NCI-H1092 (cell line): ENCODE data around the gene PSKH1.

Experiments used
- DNase-seq: peaks from one replicate; lab custom pipeline; 2025; lab: John Stamatoyannopoulos, UW

PSKH1 gene

DNA sequence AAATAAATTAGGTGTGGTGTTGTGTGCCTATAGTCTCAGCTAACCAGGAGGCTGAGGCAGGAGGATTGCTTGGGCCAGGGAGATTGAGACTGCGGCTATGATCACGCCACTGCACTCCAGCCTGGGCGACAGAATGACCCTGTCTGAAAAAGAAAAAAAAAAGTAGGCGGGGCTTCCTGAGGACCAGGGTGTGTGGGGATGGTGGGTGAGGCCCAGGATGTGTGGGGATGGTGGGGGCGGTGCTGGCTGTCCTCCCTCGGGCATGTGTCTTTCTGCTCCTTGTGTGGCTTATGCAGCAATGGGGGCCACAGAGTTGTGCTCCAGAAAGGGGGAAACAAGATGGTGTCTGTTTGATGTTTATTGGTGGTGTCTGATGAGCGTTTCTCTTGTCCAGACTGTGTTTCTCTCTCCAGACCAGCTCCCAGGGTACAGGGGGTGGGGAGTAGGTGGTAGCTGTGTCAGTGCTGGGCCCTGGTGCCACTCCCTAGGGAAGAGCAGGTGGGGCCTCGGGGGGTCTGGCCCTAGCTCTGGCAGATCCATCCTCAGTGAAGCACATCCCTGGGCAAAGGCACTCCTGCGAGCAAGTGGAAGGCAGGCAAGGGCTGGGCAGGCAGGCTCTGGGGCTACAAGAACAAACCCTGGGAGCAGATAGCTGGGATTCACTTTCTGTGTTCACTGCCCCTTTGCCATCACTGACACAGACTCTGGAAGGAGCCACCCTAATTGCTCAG lies 48.6 kb downstream of the PSKH1 start:
- DNase-seq = no peak

DNA sequence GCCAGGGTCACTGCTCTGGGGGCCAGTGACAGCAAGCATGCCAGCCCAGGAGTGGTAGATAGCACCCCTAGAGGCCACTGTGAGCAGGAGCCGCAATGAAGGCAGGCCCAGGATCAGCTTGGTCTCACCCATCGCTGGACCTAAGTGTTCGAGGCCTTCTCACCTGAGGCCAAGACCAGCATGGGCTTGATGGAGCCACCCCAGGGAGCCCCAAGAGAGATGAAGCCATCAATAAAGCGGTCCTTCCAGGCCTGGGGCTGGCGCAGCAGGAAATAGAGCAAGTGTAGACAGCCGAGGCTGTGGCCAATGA lies 49.1 kb downstream of the PSKH1 start:
- no peak for DNase-seq

DNA sequence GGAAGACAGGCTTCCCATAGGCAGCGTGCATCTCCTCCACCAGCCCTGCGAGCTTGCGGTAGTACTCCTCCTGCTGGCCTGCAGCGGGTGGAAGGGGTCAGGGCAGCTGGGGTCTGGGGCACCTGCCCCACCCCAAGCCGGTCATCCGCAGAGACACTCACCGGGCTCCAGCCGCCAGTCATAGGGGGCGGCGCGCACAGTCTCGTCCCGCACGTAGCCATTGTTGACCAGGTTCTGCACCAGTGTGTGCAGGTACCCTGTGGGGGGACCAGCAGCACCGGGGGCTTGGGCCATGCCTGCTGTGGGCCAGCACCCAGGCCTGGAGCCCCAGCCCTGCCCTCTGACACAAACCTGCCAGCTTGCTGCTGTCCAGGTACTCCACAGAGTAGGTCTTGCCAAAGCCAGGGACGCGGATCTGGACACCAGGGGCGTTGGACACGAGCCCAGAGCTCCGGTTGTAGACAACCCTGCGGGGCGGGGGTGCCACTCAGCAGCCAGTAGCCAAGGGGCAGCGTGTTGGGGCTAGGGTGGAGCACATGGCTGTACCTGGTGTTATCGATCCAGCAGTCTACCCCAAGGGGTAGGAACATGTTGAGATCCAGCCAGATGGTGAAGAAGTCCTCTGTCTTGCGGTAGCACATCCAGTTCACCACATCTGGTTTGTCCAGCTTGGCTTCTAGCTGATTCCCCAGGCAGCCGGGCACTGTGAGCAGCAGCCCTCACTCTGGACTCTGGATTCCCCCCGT lies 49.6 kb downstream of the PSKH1 start:
- DNase-seq = no peak

DNA sequence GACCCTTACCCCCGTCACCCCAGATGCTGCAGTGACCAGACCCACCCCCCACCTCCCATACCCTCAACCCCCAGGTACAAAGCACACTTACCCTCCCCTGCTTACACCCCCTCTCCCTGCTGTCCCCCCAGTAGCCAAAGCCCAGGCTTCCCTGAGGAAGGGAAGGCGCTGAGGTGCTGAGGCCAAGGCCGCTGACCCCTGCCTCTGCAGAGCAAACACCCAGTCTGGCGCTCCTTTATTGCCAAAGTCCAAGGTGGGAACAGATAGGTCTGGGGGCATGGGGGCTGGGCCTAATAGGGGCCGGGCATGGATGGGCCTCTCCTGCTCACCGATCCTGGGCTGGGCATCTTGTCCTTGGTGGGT lies 50.2 kb downstream of the PSKH1 start:
- no peak for DNase-seq

DNA sequence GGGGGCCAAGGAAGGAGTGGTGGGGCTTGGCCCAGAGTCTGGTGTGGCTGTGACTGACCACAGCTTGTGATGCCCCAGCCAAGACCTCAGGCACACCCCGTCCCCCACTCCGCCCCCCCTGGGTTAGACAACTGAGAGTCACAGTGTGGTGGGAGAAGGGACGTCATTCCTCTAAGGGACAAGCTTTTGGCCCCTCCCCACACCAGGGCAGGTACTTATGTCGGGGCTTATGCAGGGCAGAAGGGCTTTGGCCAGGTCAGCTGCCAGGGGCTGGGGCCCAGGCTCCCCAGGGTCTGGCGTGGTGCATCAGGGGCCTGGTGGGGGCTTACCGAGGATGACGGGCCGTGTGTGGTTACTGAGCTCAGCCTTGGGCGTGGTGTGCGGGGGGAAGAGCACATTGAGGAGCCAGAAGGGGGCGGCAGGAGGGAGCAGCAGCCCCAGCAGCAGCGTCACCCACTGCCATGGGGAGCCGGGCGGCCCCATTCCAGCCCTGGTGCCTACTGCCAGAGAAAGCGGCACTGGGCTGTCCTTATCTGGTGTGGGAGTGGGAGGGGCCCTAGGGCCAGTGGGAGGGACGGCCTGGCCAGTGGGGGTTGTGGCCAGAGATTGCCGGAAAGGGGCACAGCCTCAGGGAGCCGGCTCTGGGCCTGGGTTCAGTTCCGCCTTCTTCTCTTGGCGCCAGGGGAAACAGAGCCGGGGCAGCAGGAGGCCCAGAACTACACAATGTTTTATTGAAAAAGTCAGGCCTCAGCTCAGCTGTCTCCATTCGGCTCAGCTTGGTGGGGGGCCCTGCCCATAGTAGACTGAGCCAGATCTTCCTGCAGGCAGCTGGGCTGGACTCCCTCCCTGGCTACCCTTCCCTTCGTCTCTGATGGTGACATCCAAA lies 50.8 kb downstream of the PSKH1 start, which contains the start of gene LCAT:
Gene LCAT (minus strand): TSS at position 502 of the 886 bp plus-strand sequence. CDS start 19 bp downstream, at position 483.
- no peak for DNase-seq

DNA sequence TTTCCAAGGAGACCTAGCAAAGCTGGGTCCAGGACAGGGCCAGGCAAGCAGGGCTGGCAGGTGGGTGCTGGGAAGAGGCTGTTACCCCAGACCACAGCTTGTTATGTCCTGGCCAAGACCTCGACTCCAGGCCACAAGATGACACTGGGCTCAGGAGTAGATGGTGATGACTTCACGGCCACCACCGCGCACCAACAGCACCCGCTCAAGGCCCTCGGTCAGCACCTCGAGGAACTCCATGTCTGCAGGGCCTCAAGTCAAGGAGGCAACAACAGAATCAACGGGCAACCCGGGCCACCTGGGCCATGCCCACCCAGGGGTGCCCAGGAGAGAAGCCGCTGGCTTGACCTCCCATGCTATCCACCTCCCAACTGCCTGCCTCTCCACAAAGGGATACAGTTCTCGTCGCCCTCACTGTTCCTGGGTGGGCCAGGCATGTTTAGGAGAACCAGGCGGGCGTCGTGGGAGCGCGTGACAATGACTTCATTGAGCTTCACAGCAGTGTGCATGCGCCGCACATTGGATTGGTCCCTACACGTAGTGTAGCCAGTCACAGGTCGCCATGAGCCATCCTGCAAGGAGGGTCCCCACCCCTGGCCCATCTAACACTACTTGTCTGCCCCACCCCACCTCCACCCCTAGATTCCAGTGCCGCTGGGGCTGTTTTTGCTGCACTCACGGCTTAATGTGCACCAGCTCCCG lies 51.8 kb downstream of the PSKH1 start:
- DNase-seq = no peak

DNA sequence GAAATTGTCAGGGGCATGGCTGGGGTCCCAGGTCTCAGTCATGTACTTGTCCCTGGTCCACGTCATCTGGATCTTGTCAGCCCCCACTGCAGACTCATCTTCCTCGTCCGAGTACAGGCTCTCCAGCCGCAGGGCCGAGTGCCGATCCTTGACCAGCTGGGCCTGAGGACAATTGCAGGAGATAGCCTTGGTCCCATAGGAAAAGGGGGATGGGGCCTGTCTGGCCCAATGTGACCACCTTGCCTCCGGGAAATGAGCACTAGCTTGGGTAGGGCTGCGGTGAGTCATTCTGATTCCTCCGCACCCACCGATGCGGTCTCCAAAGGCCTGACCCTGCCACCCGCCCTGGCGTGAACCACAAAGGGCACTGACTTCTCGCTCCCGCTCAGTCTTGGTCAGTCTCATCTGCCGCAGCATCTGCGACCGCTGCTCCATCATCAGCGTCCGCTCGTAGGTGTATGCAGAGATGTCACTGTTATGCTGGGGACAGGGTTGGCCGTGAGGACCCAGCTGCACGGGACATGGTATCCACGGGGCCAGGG lies 52.4 kb downstream of the PSKH1 start:
- DNase-seq = no peak

DNA sequence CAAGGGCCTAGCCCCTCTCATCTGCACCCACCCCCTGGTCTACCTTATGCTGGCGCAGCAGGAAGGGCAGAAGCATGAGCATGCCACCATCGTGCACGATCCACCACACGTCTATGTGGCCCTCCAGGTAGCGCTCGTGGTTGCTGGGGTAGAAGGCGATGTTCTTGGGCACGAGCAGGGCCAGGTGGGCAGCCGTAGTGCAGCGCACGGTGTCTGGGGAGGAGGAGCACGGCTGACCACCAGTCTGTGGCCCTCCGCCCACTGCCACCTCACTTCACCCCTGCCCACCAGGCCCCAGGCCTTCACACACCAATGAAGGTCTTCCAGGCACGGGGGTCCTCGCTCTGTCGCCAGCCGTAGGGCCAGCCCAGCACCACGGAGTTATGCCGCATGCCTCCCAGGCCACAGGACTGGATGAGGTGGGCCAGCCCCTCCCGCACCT lies 53.1 kb downstream of the PSKH1 start:
- no peak for DNase-seq

DNA sequence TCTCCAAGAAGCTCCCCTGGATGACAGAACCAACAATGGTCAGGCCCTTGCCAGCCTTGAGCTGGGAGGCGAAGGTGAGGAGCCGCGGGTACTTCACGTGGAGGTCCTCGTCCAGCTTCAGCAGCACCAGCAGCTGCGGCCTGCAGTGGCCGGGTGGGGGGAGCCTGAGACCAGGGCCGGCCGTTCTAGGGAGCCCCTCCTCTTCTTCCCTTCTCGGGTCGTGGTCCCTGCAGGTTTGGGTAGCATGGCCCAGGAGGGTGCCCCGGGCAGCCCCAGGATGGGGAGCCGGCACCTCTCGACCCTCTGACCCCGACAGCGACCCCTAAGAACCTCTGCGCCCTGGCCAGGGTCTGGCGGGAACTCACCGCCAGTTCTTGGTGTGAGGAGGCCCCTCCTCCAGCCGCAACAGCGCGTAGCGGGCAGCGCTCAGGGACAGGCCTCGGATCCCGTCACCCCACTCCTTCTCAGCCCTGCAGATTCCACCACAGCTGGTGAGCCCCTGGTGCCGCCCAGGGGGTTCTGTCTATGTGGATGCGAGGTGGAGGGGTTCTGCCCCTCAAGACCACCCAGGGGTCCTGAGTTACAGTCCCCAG lies 54.0 kb downstream of the PSKH1 start:
- DNase-seq = no peak

DNA sequence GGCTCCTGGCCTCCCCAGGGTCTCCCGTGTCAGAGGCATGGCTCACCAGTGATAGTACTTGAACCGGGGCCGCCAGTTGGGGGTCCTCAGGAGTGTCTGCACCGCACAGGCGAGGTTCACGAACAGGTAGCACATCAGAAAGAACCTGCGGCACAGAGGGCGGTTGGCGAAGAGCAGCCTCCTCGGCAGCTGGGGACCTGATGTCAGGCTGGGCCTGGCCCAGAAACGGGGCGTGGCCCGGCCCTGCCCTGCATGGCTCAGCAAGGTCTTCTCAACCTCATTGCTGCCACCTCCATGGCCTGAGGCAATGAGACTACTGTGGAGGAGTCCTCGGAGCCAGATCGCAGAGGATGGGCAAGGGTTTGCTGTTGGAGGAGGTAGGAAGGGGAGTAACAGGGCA lies 55.0 kb downstream of the PSKH1 start:
- DNase-seq = no peak

DNA sequence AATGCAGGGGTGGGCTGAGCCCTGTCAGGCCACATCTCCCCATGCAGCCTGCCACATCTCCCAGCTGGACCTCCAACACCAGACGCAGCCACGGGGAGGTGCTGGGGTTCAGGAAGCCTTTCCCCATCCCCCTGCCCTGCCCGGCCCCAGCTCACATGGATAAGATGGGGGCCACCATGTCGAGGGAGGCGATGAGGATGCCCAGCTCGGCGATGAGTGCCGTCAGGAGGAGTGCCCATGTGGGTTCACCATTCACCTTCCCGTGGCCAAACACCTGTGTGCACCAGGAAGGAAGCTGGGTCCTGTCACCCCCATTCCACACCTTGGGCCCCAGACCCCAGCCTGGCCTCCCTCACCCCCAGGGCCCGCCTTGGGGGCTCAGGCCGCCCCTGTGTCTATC lies 56.6 kb downstream of the PSKH1 start:
- no peak for DNase-seq

DNA sequence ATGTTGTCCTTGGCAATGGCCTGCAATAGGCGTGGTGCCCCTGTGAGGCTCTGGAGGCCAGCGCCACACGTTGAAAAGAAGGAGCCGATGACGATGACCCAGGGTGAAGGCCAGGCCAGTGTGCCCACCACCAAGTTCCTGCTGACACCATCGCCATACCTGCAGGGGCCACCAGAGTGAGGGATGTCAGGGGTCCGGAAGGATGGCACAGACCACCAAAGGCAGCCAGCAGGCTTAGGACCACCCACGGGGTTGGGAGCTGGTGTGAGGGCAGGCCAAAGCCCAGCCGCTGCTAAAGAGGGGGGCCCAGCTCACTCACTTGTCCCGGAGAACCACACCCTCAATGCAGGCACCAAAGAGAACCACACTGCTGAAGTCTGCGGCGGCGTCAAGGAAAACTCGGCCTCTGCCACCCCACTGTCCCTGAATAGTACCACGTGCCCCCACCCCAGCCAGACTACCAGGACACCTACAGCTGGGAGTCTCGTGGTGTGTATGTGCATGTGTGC lies 57.3 kb downstream of the PSKH1 start:
- no peak for DNase-seq

DNA sequence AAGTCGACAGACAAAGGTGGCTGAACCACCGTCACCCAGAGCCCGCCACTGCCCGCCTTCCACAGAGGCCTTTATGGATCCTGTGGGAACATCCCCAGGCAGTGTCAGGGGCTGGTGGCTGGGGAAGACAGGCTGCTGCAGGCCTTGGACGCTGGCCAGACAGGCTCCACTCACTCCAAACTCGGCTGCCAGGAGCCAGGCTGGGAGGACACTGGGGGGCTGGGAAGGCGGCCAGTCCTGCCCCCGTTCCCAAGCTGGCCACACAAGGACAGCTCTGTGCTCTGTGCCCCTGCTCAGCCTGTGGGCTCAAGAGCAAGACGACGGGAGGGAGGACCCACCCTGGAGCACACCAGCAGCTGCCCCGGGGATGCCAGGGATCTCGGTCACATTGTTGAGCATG lies 58.4 kb downstream of the PSKH1 start:
- DNase-seq = peak; percentile 42

DNA sequence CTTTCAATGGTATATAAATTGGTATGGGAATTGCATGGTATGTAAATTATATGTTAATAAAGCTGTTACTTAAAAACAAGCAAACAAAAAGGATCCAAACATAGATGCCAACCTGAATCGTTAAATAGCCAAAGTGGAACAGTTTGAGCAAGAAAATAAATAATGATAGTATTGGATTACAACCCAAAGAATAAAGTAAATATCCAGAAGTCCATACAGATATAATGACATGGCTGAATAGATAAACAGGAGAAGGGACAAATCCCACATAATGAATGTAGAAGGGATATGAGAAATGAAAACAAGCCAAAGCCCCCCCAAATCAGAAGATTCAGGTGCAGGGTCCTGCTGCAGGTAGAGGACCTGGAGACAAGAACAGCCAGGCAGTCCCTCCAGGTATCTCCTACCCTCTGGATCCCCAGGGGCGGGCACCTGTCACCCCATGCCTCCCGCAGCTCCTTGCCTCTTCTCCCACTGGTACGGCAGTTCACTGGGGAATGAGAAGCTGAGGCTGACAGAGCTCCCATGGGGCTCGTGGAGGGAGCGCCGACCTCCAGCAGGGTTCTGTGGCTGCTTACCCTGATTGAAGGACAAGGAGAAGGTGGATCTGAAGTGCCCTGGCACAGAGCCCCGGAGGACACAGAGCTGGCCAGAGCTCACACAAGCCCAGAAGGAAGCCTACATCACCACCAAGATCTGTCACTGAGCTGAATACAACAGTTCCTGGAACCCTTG lies 60.8 kb downstream of the PSKH1 start:
- no peak for DNase-seq

DNA sequence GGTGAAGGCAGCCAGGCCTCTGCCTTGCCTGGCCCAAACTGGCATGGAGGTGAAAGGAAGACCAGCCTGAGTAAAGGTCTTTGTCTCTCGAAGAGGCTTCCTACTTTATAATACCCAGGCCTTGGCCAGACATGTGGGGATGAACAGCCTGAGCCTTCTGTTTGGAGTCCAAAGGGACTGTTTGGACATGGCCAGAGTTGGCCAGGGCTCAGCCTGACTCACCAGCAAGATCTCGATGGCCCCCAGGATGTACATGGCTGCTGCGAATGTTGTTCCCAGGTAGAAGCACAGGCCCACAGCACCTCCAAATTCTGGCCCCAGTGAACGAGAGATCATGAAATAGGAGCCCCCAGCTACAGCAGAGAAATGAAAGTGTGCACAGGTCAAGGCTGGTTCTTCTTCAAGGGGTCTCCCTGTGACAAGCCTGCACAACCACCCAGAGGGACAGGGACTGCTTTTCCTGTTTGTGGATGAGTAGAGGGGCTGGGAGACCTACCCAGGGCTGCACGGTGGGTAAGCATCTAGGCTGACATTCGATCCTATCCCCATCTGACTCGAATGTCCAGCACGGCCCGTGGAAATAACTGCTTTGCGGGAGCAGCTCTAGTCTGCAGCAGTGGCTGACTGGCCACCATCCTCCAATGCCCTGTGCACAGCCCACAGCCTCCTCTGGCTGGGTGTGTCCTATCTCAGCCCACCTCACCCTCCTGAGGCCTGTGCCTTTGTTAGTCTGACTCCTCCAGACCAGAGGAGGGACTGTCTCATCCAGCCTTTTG lies 61.6 kb downstream of the PSKH1 start:
- DNase-seq = no peak

DNA sequence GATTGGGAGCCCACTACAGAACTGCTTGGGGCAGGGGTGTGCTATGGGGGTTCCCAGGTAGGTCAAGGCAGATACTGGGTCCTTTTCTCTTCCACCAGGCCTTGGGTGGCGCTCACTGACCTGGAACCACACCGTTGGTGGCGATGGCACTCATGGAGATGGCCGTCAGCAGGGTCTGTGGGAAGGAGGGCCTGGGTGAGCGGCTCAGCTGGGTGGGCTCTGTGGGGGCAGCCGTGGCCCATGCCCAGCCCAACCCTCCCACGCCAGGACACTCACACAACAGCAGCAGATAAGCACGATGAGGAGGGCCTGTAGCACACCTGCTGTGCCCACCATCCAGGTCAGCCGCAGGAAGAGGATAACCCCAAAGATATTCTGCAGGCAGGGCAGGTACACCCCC lies 64.6 kb downstream of the PSKH1 start:
- no peak for DNase-seq

DNA sequence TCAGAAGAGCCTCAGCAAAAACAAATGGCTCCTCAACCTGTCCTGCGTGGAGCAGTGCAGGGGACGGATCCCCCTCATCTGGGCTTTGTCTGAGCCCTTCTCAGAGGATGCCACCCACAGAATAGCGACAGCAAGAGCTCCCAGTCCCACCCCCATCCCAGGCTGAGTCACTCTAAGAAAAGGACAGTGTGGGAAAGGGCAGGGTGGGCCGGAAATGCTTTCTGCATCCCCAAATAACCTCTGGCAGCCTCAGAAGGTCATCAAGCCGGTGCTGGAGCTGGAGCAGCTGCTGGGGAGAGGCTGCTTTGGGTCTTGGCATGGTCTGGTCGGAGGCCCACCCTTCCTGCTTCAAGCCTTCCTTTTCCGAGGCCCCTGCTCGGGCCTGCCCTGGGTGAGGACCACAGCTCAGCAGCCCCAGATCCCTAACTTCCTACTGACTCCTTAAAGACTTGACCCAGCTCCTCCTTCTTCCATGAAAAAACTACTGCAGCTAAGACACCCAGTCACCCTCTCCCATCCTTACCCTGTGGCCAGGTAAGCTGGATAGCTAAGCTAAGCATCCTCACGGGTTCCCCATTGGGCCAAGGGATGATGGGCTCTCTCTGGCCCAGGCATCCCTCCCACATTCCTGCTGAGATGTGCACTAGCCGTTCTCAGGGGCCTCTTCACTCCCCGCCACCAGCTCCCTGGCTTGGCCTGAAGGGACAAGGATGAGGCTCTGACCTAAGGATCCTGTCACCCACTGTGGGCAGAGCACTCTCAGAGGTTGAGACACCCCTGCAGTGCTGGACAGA lies 66.7 kb downstream of the PSKH1 start:
- no peak for DNase-seq

DNA sequence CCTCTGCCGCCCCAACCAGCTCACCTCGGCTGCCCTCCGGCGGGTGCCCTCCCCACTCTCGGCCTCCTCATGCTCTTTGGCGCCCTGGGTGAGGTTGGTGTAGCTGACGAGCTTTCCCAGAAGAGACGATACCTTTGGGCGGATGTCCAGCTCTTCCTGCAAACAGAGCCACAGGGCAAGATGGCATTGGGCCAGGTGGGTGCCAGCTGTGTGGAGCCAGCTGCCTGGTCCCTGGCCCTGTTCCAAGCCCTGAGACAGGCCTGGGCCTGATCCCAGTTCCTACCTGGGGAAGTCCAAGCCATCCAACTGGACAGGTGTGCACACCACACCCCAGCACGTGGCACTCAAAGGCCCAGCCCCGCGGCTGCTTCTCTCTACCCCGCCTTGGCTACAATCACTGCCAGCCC lies 68.5 kb downstream of the PSKH1 start:
- DNase-seq = peak; percentile 95

DNA sequence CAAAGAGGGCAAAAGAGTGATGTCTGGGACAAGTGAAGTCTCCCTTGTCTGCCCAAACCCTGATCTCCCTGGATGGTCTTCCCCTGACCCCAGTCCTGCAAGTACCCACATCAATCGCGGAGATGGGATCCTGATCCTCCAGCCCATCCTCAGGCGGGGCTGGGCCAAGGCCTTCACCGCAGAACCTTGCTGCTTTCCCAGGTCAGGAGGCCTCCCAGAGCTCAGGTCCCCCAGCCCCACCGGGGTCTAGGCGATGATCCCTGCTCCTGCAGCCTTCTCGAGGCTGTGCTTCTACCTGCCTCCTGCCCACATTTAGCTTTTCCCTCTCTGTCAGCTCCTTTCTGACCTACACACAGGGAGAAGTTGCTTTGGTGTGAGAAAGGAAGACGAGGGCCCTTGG lies 69.1 kb downstream of the PSKH1 start:
- DNase-seq = no peak
